ENCODE results near the gene PROK1. TPM values are rescaled to one million over a fixed set of nuclear protein-coding genes. Genes with fewer than 3 reads are reported as not detected.

The PROK1 gene
- polyA plus RNA-seq, 2 of the 4 experiments (the other 2 are of a cell fraction), result not detected

DNA sequence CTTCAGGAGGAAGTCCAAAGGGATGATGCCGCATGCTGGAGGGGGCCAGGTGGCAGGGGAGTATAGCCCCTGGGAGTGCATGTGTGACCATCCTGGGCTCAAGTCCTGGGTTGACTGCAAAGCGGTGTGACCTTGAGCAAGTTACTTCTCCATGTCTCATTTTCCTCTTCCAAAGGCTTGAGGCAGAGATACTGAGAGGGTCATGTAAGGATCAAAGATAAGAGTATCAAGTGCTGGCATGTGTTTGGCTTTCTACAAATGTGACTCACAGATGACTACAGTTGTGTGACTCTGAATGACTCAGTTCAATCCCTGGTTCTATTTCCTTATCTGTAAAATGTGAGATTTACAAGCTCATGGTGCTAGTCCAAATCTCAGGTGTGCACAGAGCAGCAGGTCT lies 26.1 kb downstream of the PROK1 start:
- ChIA-PET POLR2A (interaction anchor here (0.5 to 1.5 kb wide), 4 partner anchors 19 to 139 kb away, joined by 3 to 4 read pairs (median 4); partner anchors contain the start of gene RBM15), CTCF (interaction anchor here (1.5 to 6.2 kb wide), 7 partner anchors 12 to 360 kb away, joined by 3 to 34 read pairs (median 6); no protein-coding TSS in a partner anchor)
- 21% methylated on average over 2 of the region's 2 CpGs for WGBS (ENCODE audit: missing lambda C conversion rate)
- FAIRE-seq (peak; percentile 61), DNase-seq (ENCODE audit: low read depth in 1 of 2, low spot score in 1 of 2) (peak; percentile 74 to 81), ATAC-seq (peak; percentile 89 to 92)
- no peak overlapping the region for H3K4me3 ChIP-seq
- H3K4me1 ChIP-seq, result peaks cover 32% of the 10 kb centered on the region
- H3K4me2 ChIP-seq, result peak overlapping the region; percentile 62
- peak; percentile 30; the same call in 1 of the 2 replicates for TF ChIP-seq ESRRA (IDR thresholded peaks at IDR 0.05; ENCODE audit: borderline replicate concordance, low read length)
- TF ChIP-seq, protein P1, sequence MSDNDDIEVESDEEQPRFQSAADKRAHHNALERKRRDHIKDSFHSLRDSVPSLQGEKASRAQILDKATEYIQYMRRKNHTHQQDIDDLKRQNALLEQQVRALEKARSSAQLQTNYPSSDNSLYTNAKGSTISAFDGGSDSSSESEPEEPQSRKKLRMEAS (IDR thresholded peaks at IDR 0.05), result peak; percentile 52; the same call in 1 of the 2 replicates
- TF ChIP-seq ZFP36 (IDR thresholded peaks at IDR 0.05; ENCODE audit: borderline replicate concordance, partially characterized antibody), result no peak
- peak; percentile 90 for TF ChIP-seq JUNB (IDR thresholded peaks at IDR 0.05)
- TF ChIP-seq RNF2 (IDR thresholded peaks at IDR 0.05; ENCODE audit: borderline replicate concordance, low read depth), result no peak
- no peak for TF ChIP-seq PHF8 (IDR thresholded peaks at IDR 0.05; ENCODE audit: borderline replicate concordance, low read depth)
- TF ChIP-seq FOSL2 (IDR thresholded peaks at IDR 0.05), result peak; percentile 92
- peak; percentile 94 for TF ChIP-seq FOSL2 (CRISPR knock-in tag; IDR thresholded peaks at IDR 0.05)
- TF ChIP-seq, protein P2, sequence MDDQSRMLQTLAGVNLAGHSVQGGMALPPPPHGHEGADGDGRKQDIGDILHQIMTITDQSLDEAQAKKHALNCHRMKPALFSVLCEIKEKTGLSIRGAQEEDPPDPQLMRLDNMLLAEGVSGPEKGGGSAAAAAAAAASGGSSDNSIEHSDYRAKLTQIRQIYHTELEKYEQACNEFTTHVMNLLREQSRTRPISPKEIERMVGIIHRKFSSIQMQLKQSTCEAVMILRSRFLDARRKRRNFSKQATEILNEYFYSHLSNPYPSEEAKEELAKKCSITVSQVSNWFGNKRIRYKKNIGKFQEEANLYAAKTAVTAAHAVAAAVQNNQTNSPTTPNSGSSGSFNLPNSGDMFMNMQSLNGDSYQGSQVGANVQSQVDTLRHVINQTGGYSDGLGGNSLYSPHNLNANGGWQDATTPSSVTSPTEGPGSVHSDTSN (IDR thresholded peaks at IDR 0.05), result no peak
- TF ChIP-seq GATA3 (IDR thresholded peaks at IDR 0.05; ENCODE audit: borderline replicate concordance), result peak; percentile 68; the same call in 1 of the 2 replicates
- 0 out of 5 replicates have a peak, but pooled peaks of 1 of the 2 experiments have one; percentile 34 for TF ChIP-seq JUN (IDR thresholded peaks at IDR 0.05)
- no peak for TF ChIP-seq EP300 (IDR thresholded peaks at IDR 0.05)
- H3K27ac ChIP-seq, result peak overlapping the region; percentile 66 to 82
- H3K9me3 ChIP-seq, result no peaks in the 10 kb centered on the region

DNA sequence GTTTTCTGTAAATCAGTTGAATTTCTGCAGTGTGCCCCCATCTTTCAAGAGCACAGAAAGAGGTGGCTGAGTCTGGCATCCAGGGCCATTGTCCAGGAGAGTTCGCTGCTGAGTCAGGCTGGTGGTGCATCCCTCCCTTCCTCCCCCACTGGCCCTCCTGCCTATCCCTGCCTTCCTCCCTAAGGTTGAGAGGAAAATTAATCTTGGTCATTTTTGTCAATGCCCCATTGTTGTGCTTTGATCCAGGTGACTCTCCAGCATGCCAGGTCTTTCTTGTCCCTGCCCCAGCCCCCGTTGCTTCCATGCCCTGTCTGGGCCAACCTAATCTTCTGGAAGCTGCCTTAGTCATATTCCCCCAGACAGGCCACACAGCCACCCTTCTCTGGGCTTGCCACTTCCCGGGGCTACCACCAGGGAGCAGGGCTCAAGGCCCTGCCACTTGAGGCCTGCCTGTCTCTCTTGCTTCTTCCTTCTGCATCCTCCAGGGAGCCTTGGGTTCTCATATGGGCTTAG lies 26.6 kb downstream of the PROK1 start:
- Histone ChIP-seq H3K27ac (peak overlapping the region; percentile 66 to 82), H3K4me2 (peak overlapping the region; percentile 62), H3K4me1 (peaks cover 32% of the 10 kb centered on the region), H3K4me3 (no peak overlapping the region), H3K9me3 (no peaks in the 10 kb centered on the region)
- WGBS (ENCODE audit: missing lambda C conversion rate), result 6% methylated on average over 3 of the region's 3 CpGs
- peak; percentile 50 for TF ChIP-seq MAFK (IDR thresholded peaks at IDR 0.05; ENCODE audit: partially characterized antibody)
- TF ChIP-seq JUNB (IDR thresholded peaks at IDR 0.05), result peak; percentile 50
- TF ChIP-seq, protein P3, sequence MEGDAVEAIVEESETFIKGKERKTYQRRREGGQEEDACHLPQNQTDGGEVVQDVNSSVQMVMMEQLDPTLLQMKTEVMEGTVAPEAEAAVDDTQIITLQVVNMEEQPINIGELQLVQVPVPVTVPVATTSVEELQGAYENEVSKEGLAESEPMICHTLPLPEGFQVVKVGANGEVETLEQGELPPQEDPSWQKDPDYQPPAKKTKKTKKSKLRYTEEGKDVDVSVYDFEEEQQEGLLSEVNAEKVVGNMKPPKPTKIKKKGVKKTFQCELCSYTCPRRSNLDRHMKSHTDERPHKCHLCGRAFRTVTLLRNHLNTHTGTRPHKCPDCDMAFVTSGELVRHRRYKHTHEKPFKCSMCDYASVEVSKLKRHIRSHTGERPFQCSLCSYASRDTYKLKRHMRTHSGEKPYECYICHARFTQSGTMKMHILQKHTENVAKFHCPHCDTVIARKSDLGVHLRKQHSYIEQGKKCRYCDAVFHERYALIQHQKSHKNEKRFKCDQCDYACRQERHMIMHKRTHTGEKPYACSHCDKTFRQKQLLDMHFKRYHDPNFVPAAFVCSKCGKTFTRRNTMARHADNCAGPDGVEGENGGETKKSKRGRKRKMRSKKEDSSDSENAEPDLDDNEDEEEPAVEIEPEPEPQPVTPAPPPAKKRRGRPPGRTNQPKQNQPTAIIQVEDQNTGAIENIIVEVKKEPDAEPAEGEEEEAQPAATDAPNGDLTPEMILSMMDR (IDR thresholded peaks at IDR 0.05), result peak; percentile 23; the same call in 1 of the 3 replicates
- TF ChIP-seq, protein P1 (IDR thresholded peaks at IDR 0.05), result 0 out of 2 replicates have a peak, but pooled peaks have one; percentile 2
- TF ChIP-seq HDAC2 (IDR thresholded peaks at IDR 0.05), result no peak
- TF ChIP-seq SMC3 (IDR thresholded peaks at IDR 0.05), result no peak
- ChIA-PET POLR2A (interaction anchor here (0.6 to 1.5 kb wide), 3 partner anchors 18 to 138 kb away, joined by 3 to 4 read pairs (median 4); partner anchors contain the start of gene RBM15), CTCF (interaction anchor here (0.9 to 6.2 kb wide), 8 partner anchors 13 to 360 kb away, joined by 3 to 34 read pairs (median 6); no protein-coding TSS in a partner anchor)
- FAIRE-seq, result no peak
- peak; percentile 82 for ATAC-seq
- peak; percentile 50 to 57 for DNase-seq (ENCODE audit: low read depth in 1 of 2, low spot score in 1 of 2)

DNA sequence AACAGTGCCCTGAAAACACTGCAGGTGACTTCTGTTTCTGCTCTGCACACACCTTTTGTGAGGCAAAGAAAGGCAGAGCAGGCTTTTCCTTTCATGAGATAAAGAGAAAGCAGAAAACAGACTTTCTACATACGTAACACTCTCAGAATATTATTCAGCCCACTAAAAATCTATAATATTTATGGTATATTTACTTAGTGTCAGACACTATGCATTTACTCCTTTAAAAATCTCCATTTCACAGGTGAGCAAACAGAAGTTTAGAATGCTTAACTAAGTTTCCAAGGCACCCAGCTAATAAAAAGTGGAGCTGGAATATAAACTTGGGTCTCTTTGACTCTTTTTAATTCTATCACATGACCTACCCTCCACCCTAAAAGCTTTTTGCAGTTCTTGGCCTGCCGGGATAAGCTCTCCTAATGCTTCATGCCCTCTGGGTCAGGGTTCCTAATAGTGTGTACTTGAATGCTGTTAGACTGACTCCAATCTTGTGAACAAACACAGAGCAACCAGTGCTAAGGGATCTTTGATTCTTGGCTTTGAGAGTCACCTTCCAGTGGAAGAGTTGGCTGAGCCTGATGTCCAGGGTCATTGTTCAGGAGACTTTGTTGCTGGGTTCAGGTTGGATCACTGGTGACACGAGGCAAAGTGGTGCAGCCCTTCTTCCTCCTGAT lies 27.2 kb downstream of the PROK1 start:
- Histone ChIP-seq H3K27ac (peak overlapping the region; percentile 66 to 82), H3K9me3 (no peaks in the 10 kb centered on the region), H3K4me1 (peaks cover 32% of the 10 kb centered on the region), H3K4me2 (peak overlapping the region; percentile 62), H3K4me3 (no peak overlapping the region)
- ChIA-PET POLR2A (interaction anchor here (1.5 kb wide), 1 partner anchor 18 kb away, joined by 4 read pairs; no protein-coding TSS in a partner anchor), CTCF (interaction anchor here (0.9 to 6.2 kb wide), 8 partner anchors 13 to 274 kb away, joined by 3 to 34 read pairs (median 6); no protein-coding TSS in a partner anchor)
- ATAC-seq, result no peak
- WGBS (ENCODE audit: missing lambda C conversion rate), result 88% methylated on average over 3 of the region's 3 CpGs
- no peak for DNase-seq (ENCODE audit: low read depth in 1 of 2, low spot score in 1 of 2)
- FAIRE-seq, result no peak
- TF ChIP-seq MAZ (IDR thresholded peaks at IDR 0.05; ENCODE audit: borderline replicate concordance, low read depth, low read length), result no peak
- no peak for TF ChIP-seq ZSCAN20 (CRISPR knock-in tag; IDR thresholded peaks at IDR 0.05)
- no peak for TF ChIP-seq RAD21 (conservative IDR thresholded peaks at IDR 0.05 in 1 of 2, IDR thresholded peaks at IDR 0.05 in 1 of 2)
- TF ChIP-seq HEYL (CRISPR knock-in tag; IDR thresholded peaks at IDR 0.05), result no peak
- TF ChIP-seq BHLHE40 (IDR thresholded peaks at IDR 0.05; ENCODE audit: low read depth, low read length), result no peak
- TF ChIP-seq, protein P4, sequence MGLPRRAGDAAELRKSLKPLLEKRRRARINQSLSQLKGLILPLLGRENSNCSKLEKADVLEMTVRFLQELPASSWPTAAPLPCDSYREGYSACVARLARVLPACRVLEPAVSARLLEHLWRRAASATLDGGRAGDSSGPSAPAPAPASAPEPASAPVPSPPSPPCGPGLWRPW (IDR thresholded peaks at IDR 0.05), result no peak
- no peak for TF ChIP-seq KDM5A (IDR thresholded peaks at IDR 0.05)
- TF ChIP-seq MAFK (IDR thresholded peaks at IDR 0.05; ENCODE audit: partially characterized antibody), result no peak
- TF ChIP-seq RFX5 (IDR thresholded peaks at IDR 0.05), result no peak
- TF ChIP-seq, protein P5, sequence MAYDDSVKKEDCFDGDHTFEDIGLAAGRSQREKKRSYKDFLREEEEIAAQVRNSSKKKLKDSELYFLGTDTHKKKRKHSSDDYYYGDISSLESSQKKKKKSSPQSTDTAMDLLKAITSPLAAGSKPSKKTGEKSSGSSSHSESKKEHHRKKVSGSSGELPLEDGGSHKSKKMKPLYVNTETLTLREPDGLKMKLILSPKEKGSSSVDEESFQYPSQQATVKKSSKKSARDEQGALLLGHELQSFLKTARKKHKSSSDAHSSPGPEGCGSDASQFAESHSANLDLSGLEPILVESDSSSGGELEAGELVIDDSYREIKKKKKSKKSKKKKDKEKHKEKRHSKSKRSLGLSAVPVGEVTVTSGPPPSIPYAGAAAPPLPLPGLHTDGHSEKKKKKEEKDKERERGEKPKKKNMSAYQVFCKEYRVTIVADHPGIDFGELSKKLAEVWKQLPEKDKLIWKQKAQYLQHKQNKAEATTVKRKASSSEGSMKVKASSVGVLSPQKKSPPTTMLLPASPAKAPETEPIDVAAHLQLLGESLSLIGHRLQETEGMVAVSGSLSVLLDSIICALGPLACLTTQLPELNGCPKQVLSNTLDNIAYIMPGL (CRISPR knock-in tag; IDR thresholded peaks at IDR 0.05; ENCODE audit: borderline replicate concordance), result no peak
- TF ChIP-seq CBX2 (IDR thresholded peaks at IDR 0.05; ENCODE audit: borderline replicate concordance, low read depth), result no peak
- TF ChIP-seq PHF8 (IDR thresholded peaks at IDR 0.05; ENCODE audit: borderline replicate concordance, low read depth), result no peak
- no peak for TF ChIP-seq EP300 (IDR thresholded peaks at IDR 0.05)
- TF ChIP-seq GATA3 (IDR thresholded peaks at IDR 0.05; ENCODE audit: borderline replicate concordance), result no peak
